GM19324 (cell line): ENCODE data around the gene DUSP9.
"Not testable (repeated sequence)": the region's sequence is repeated elsewhere in the genome, so short reads cannot be mapped to it uniquely, and the experiment has no call there.

ENCODE experiments used
- ATAC-seq: cut with Tn5 transposase; IDR thresholded peaks from one replicate; pipeline ENCODE4 v1.9.1; 2021; ENCODE audit warnings: mild to moderate bottlenecking, moderate library complexity; ENCODE audit not compliant: unreplicated experiment, low FRiP score

The DUSP9 gene, protein sequence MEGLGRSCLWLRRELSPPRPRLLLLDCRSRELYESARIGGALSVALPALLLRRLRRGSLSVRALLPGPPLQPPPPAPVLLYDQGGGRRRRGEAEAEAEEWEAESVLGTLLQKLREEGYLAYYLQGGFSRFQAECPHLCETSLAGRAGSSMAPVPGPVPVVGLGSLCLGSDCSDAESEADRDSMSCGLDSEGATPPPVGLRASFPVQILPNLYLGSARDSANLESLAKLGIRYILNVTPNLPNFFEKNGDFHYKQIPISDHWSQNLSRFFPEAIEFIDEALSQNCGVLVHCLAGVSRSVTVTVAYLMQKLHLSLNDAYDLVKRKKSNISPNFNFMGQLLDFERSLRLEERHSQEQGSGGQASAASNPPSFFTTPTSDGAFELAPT

GRCh38 chrX:153646620-153647373 lies at the start of gene DUSP9:
Gene DUSP9, plus strand, starts transcription at chrX:153647203. Its CDS starts 751 bp downstream, at chrX:153647954.
- ATAC-seq: no peak

GRCh38 chrX:153598541-153599191 lies 48.3 kb upstream of the DUSP9 start, which contains the start of gene CCNQ:
Gene CCNQ, minus strand, starts transcription at chrX:153599139. Its CDS starts 66 bp downstream, at chrX:153599073.
- ATAC-seq: peak; percentile 60

DNA sequence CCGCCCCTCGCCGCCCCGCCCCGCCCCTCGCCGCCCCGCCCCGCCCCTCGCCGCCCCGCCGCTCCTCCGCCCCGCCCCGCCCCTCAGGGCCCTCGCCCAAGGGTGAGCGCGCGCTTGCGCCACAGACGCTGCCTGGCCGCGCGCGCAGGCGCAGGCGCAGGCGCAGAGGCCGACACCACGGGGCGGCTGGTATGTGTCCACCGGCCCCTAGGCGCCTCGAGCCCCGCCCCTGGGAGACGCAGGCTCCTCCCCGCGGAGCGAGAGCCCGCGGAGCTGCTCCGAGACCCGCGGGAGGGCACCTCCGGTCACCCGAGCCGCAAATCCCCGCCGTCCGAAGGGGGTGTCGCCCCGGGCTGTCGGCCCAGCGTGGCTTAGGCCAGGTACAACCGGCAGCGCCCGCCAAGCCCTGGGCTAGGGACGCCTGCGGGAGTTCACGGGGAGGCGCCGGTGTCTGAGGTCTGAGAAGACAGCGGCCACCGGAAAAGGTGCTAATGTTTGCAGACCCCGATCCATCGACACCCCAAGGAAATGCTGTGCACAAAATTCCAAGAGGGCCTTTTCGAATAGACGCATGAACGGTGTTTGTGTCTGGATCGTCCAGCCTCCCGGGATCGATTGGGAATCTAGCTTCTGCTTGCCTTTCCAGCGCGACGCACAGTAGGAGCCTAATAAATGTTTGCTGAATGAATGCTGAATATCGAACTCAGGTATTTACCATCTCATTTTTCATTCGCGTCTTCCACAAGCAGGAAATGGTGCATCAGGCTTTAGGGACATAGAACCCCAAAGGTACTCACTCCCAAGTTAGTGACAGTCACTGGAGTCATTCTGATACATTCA lies 47.6 kb upstream of the DUSP9 start:
- peak; percentile 85 for ATAC-seq

GRCh38 chrX:153600032-153600373 lies 47.0 kb upstream of the DUSP9 start:
- no peak for ATAC-seq

DNA sequence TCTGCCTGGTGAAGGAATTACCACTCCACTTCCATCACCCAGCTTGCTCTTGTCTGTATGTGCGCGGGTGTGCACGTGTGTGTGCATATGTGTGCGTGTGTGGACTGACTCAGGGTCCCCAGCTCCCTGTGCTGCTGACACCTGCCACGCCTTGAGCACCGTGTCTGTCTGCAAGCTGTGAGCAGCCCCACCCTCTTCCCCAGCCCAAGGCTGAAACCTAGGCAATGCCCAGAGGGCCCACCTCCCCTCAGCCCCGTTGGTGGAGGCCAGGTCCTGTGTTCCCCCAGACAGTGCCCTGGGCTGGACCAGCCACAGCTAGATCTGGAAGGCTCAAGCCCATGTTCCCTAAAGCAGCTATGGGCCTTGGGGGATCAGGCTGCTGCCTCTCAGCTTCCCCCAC lies 46.1 kb upstream of the DUSP9 start:
- no peak for ATAC-seq

DNA sequence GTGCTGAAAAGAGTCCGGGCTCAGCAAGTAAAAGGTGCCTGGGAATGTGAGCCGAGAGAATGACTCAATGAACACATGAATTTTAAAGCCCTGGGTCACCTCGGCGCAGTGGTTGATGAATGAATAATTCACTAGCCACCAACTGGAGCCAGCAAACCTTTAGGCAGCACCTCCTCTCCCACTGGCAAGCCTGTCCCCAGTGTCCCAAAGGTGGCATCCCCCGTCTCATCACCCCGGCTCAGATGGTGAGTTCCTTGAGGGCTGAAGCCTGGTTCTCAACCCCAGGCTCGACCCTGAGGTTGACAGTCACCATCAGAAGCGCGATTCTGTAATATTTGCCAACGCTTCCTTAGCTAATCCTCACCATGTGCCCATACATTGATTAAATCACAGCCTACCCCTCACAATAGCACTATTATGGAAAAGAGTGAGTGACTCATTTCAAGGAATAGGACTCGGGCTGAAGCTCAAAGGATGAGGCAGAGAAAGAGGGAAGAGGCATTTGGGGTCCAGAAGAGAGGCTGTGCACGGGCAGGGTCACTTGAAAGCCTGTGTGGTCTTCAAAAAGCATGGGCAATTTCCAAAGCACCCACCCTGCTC lies 45.4 kb upstream of the DUSP9 start:
- no peak for ATAC-seq

DNA sequence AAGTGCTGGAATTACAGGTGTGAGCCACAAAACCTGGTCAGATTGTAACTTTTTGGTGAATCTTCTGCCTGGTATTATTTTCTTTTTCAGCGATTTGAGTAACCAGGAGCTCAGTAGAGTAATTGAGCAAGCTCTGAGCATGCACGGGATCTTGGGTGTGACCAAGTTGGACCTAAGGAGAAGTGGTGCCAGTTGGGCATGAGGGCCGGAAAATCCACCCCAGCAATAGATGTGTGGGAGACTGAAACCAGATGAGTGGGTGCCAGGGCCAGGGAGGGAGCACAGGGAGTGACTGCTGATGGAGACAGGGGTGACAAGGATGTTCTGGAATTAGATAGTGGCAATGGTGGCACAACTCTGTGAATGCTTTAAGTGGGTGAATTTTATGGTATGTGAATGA lies 44.4 kb upstream of the DUSP9 start:
- no peak for ATAC-seq

DNA sequence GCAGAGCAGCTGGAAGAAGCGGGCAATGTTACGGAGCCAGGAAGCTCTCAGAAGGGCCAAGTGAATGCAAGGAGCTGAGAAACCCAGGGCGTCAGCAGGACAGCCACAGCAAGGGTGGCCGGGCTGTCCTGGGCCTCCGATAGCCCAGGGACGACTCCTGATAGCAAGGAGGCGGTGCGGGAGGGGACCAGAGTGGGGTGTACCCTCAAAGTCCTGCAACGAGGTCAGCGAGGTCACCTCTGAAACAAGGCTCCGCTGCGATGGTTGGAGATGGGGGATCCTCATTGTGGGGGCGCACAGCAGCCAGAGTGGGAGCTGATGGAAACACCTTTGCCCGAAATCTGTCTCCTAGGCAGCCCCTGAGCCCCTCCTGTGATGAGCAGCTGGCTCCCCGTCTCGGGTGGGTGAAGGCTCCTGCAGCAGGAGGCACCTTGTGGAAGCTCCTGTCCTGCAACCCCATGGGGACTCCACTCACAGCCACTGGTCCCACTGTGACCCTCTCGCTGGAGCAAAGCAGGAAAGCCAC lies 43.8 kb upstream of the DUSP9 start:
- no peak for ATAC-seq

DNA sequence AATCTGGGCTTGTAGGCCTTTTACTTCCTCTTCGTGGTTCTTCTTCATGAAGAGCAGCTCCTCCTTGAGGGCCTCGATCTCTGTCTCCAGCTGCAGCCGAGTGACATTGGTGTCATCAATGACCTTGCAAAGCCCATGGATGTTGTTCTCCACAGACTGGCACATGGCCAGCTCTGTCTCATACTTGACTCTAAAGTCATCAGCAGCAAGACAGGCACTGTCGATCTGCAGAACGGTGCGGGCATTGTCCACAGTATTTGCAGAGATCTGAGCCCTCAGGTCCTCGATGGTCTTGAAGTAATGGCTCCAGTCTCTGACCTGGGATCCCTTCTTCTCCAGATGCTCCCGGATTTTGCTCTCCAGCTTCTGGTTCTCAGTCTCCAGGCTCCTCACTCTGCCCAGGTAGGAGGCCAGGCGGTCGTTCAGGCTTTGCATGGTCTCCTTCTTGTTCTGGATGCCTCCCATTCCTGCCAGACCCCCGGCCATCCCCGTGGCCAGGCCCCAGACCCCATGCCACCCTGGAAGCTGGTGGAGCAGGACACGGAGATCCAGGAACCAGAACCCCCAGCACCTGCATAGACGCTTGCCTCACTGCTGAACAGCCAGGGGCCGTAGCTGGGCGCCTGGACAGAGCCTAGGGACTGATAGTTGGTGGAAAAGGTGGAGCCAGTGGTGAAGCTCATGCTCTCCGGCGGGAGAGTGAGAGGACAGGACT lies 42.2 kb upstream of the DUSP9 start:
- not testable (repeated sequence) for ATAC-seq

DNA sequence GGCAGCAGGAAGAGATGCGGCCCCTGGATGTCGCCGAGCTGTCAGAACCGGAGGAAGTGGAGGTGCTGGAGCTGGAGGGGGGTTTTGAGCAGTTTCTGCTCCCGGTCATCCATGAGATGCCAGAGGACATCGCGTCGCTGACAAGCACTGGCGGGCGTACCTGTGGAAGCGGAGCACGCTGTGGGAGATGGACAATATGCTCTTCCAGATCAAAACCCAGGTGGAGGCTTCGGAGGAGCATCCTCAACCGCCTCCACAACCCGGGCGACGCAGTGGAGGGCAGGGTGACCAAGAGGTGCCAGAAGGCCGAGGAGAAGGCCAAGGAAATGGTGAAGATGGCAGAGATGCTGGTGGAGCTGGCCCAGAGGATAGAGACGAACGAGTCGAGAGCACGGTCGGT lies 40.5 kb upstream of the DUSP9 start:
- ATAC-seq: no peak

GRCh38 chrX:153608376-153608775 lies 38.6 kb upstream of the DUSP9 start:
- ATAC-seq: no peak

DNA sequence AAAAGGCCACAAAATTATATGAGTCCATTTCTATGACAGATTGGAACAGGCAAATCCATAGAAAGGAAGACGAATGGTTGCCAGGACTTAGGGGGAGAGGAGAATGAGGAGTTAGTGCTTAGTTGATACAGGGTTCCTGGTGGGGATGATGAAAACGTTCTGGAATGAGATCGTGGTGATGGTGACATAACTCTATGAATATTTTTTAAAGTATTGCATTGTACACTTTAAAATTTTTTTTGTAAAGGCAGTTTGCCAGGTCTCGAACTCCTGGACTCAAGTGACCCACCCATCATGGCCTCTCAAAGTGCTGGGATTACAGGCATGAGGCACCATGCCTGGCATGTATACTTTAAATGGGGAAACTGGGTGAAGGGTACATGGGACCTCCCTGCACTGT lies 38.2 kb upstream of the DUSP9 start:
- ATAC-seq: no peak

GRCh38 chrX:153609917-153610835 lies 36.8 kb upstream of the DUSP9 start:
- ATAC-seq: peak; percentile 72

DNA sequence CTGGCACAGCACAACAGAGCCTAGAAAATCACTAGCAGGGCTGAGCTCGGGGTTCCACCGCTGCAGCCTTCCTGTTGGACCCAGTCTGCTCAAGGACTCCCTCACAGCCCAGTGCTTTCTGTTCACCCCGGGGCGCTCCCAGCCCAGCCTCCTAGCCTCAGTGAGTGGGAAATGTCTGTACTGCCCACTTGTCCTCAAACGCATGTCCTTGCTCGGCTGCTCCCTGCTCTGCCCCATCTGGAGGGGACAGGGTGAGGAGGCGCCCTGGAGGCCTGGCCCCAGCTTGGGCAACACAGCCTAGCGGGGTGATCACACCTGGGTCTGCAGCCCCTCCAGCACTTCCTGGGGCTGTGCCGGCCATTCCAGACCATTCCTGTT lies 36.2 kb upstream of the DUSP9 start:
- ATAC-seq: no peak

- no peak for ATAC-seq
Observed at GRCh38 chrX:153611298-153612095, 35.5 kb upstream of the DUSP9 start.

- no peak for ATAC-seq
Observed at GRCh38 chrX:153612413-153612812, 34.6 kb upstream of the DUSP9 start.

GRCh38 chrX:153614818-153615217 lies 32.2 kb upstream of the DUSP9 start:
- no peak for ATAC-seq
